Rectal smooth muscle tissue (tissue), 1 donor: ENCODE measurements around the gene UBR4.

Experiments used
- H3K27ac ChIP-seq: one replicate; pipeline ENCODE4 v1.7.0; 2013; ENCODE audit warnings: low read depth, low read length, inconsistent platforms
- H3K27me3 ChIP-seq: one replicate; pipeline ENCODE4 v1.7.0; 2013; ENCODE audit warnings: low read length; ENCODE audit not compliant: control insufficient read depth, insufficient read depth
- H3K36me3 ChIP-seq: one replicate; pipeline ENCODE4 v1.7.0; 2013; ENCODE audit warnings: low read length; ENCODE audit not compliant: control insufficient read depth, insufficient read depth
- H3K4me1 ChIP-seq: one replicate; pipeline ENCODE4 v1.7.0; 2013; ENCODE audit warnings: low read length; ENCODE audit not compliant: control insufficient read depth, insufficient read depth
- H3K4me3 ChIP-seq: one replicate; pipeline ENCODE4 v1.7.0; 2013; ENCODE audit warnings: low read length
- H3K9ac ChIP-seq: one replicate; pipeline ENCODE4 v1.7.0; 2013; ENCODE audit warnings: low read length

UBR4 gene

GRCh38 chr1:19210772-19211549 lies 895 bp upstream of the UBR4 start:
- H3K36me3 ChIP-seq: no peaks in the 10 kb centered on the region
- peak overlapping the region; percentile 97 for H3K9ac ChIP-seq
- H3K4me3 ChIP-seq: peak overlapping the region; percentile 98
- no peaks in the 10 kb centered on the region for H3K27me3 ChIP-seq
- peaks cover 23% of the 10 kb centered on the region for H3K4me1 ChIP-seq
- peak overlapping the region; percentile 97 for H3K27ac ChIP-seq

GRCh38 chr1:19209439-19209989 lies 552 bp downstream of the UBR4 start:
- peak overlapping the region; percentile 97 for H3K27ac ChIP-seq
- H3K4me1 ChIP-seq: peaks cover 25% of the 10 kb centered on the region
- H3K36me3 ChIP-seq: no peaks in the 10 kb centered on the region
- peak overlapping the region; percentile 98 for H3K4me3 ChIP-seq
- H3K27me3 ChIP-seq: no peaks in the 10 kb centered on the region
- H3K9ac ChIP-seq: peak overlapping the region; percentile 97

- Histone ChIP-seq H3K36me3 (no peaks in the 10 kb centered on the region), H3K4me3 (peak overlapping the region; percentile 98), H3K4me1 (peaks cover 25% of the 10 kb centered on the region), H3K27ac (peak overlapping the region; percentile 97), H3K27me3 (no peaks in the 10 kb centered on the region), H3K9ac (peak overlapping the region; percentile 97)
Measured at GRCh38 chr1:19208710-19209438, 1.2 kb downstream of the UBR4 start.

GRCh38 chr1:19206947-19207346 lies 3.1 kb downstream of the UBR4 start:
- peaks cover 29% of the 10 kb centered on the region for H3K4me1 ChIP-seq
- H3K27ac ChIP-seq: peak overlapping the region; percentile 6

GRCh38 chr1:19205845-19206244 lies 4.2 kb downstream of the UBR4 start:
- H3K4me1 ChIP-seq: peaks cover 23% of the 10 kb centered on the region
- H3K27ac ChIP-seq: no peak overlapping the region
- H3K4me3 ChIP-seq: no peak overlapping the region
- no peaks in the 10 kb centered on the region for H3K27me3 ChIP-seq
- no peak overlapping the region for H3K9ac ChIP-seq
- H3K36me3 ChIP-seq: no peaks in the 10 kb centered on the region

More at GRCh38 chr1:19206947-19207346, 3.1 kb downstream of the UBR4 start:
- Histone ChIP-seq H3K9ac (no peak overlapping the region), H3K27me3 (no peaks in the 10 kb centered on the region), H3K36me3 (no peaks in the 10 kb centered on the region), H3K4me3 (no peak overlapping the region)

GRCh38 chr1:19205403-19205802 lies 4.7 kb downstream of the UBR4 start:
- Histone ChIP-seq H3K27ac (no peak overlapping the region), H3K36me3 (no peaks in the 10 kb centered on the region), H3K4me3 (no peak overlapping the region), H3K9ac (no peak overlapping the region), H3K27me3 (no peaks in the 10 kb centered on the region), H3K4me1 (peaks cover 19% of the 10 kb centered on the region)

- no peak overlapping the region for H3K4me3 ChIP-seq
- no peak overlapping the region for H3K27ac ChIP-seq
- peaks cover 19% of the 10 kb centered on the region for H3K4me1 ChIP-seq
- H3K36me3 ChIP-seq: no peaks in the 10 kb centered on the region
- no peak overlapping the region for H3K9ac ChIP-seq
- H3K27me3 ChIP-seq: no peaks in the 10 kb centered on the region
Measured at GRCh38 chr1:19204446-19205266, 5.4 kb downstream of the UBR4 start.

GRCh38 chr1:19203440-19203839 lies 6.6 kb downstream of the UBR4 start:
- H3K4me3 ChIP-seq: no peak overlapping the region
- no peak overlapping the region for H3K27ac ChIP-seq
- no peaks in the 10 kb centered on the region for H3K27me3 ChIP-seq
- peaks cover 12% of the 10 kb centered on the region for H3K4me1 ChIP-seq
- H3K9ac ChIP-seq: no peak overlapping the region
- no peaks in the 10 kb centered on the region for H3K36me3 ChIP-seq

- H3K9ac ChIP-seq: no peak overlapping the region
- no peak overlapping the region for H3K27ac ChIP-seq
- H3K4me1 ChIP-seq: peaks cover 6% of the 10 kb centered on the region
- H3K36me3 ChIP-seq: peaks cover 6% of the 10 kb centered on the region
- H3K4me3 ChIP-seq: no peak overlapping the region
- H3K27me3 ChIP-seq: no peaks in the 10 kb centered on the region
Measured at GRCh38 chr1:19202396-19202795, 7.7 kb downstream of the UBR4 start.

- Histone ChIP-seq H3K36me3 (peaks cover 20% of the 10 kb centered on the region), H3K4me1 (peaks cover 4% of the 10 kb centered on the region), H3K27ac (no peak overlapping the region), H3K9ac (no peak overlapping the region), H3K4me3 (no peak overlapping the region), H3K27me3 (no peaks in the 10 kb centered on the region)
Measured at GRCh38 chr1:19199969-19200604, 10.0 kb downstream of the UBR4 start.

GRCh38 chr1:19199329-19199968 lies 10.6 kb downstream of the UBR4 start:
- peaks cover 20% of the 10 kb centered on the region for H3K36me3 ChIP-seq
- H3K9ac ChIP-seq: no peak overlapping the region
- H3K27ac ChIP-seq: no peak overlapping the region
- H3K4me3 ChIP-seq: no peak overlapping the region
- no peaks in the 10 kb centered on the region for H3K27me3 ChIP-seq
- peaks cover 4% of the 10 kb centered on the region for H3K4me1 ChIP-seq
